OCI-LY3 (cell line): Measurements from ENCODE around the gene NCK2.

ENCODE experiments used
- H2AFZ ChIP-seq: fragments of 200-600, 300-600 bp; shearing (Covaris generic); 2 replicates; pipeline ENCODE4 v1.6.0; 2014; ENCODE audit warnings: antibody characterized with exemption, low read depth, low read length
- H3K27ac ChIP-seq: fragments of 200-600, 300-600 bp; sonication (generic); 2 replicates; pipeline ENCODE4 v1.5.1; 2014; ENCODE audit warnings: mild to moderate bottlenecking, low read length, moderate library complexity, mixed read lengths
- H3K27me3 ChIP-seq: fragments of 200-600, 300-600 bp; sonication (generic); 2 replicates; pipeline ENCODE4 v1.6.1; 2014; ENCODE audit warnings: low read depth, low read length, mixed read lengths
- H3K36me3 ChIP-seq: fragments of 200-600, 300-600 bp; sonication (generic); replicated peaks from 2 replicates; pipeline ENCODE3; 2014; ENCODE audit warnings: low read depth, low read length, mixed read lengths
- H3K4me1 ChIP-seq: fragments of 300-600, 200-600 bp; sonication (generic); 2 replicates; pipeline ENCODE4 v1.6.1; 2014; ENCODE audit warnings: low read length, mixed read lengths
- H3K4me2 ChIP-seq: fragments of 200-600, 300-600 bp; sonication (generic); 2 replicates; pipeline ENCODE4 v1.6.1; 2014; ENCODE audit warnings: low read length, mixed read lengths
- H3K4me3 ChIP-seq: fragments of 300-600, 200-600 bp; sonication (generic); 2 replicates; pipeline ENCODE4 v1.5.1; 2014; ENCODE audit warnings: antibody characterized with exemption, mild to moderate bottlenecking, low read length, moderate library complexity
- H3K79me2 ChIP-seq: fragments of 300-600, 200-600 bp; shearing (Covaris generic); 2 replicates; pipeline ENCODE4 v1.6.1; 2014; ENCODE audit warnings: mild to moderate bottlenecking, low read length, mixed read lengths
- H3K9ac ChIP-seq: fragments of 300-600, 200-600 bp; shearing (Covaris generic); 2 replicates; pipeline ENCODE4 v1.6.0; 2014; ENCODE audit warnings: mild to moderate bottlenecking, low read length, moderate library complexity
- H3K9me3 ChIP-seq: fragments of 200-600, 300-600 bp; shearing (Covaris generic); 2 replicates; pipeline ENCODE4 v1.6.1; 2014; ENCODE audit warnings: low read length, mixed read lengths; ENCODE audit not compliant: insufficient read depth
- H4K20me1 ChIP-seq: fragments of 200-600, 300-600 bp; sonication (generic); 2 replicates; pipeline ENCODE4 v1.6.1; 2016; ENCODE audit warnings: low read length, mixed read lengths; ENCODE audit not compliant: insufficient read depth
- CTCF ChIP-seq: fragments of 200-600, 300-600 bp; sonication (generic); IDR thresholded peaks from 2 replicates; pipeline ENCODE4 v1.5.1; 2014; ENCODE audit warnings: antibody characterized with exemption, low read length, low read depth
- EZH2phosphoT487 ChIP-seq: fragments of 200-600 bp; shearing (Covaris generic); IDR thresholded peaks from 2 replicates; pipeline ENCODE4 v1.6.1; 2018; ENCODE audit warnings: antibody characterized with exemption, mixed run types, low read depth

NCK2 gene

GRCh38 chr2:105753380-105753779, 8.7 kb downstream of the NCK2 start:
- H3K9ac ChIP-seq = no peak overlapping the region
- peaks cover 7% of the 10 kb centered on the region for H3K36me3 ChIP-seq
- peaks cover 40% of the 10 kb centered on the region for H3K4me1 ChIP-seq
- H4K20me1 ChIP-seq = peaks cover 90% of the 10 kb centered on the region
- H3K79me2 ChIP-seq = peaks cover 74% of the 10 kb centered on the region
- H3K4me3 ChIP-seq = no peak overlapping the region
- no peak overlapping the region for H3K27ac ChIP-seq
- TF ChIP-seq EZH2phosphoT487 (no peak), CTCF (no peak)
- H3K9me3 ChIP-seq = no peaks in the 10 kb centered on the region
- no peak overlapping the region for H2AFZ ChIP-seq
- no peaks in the 10 kb centered on the region for H3K27me3 ChIP-seq
- no peak overlapping the region for H3K4me2 ChIP-seq

DNA sequence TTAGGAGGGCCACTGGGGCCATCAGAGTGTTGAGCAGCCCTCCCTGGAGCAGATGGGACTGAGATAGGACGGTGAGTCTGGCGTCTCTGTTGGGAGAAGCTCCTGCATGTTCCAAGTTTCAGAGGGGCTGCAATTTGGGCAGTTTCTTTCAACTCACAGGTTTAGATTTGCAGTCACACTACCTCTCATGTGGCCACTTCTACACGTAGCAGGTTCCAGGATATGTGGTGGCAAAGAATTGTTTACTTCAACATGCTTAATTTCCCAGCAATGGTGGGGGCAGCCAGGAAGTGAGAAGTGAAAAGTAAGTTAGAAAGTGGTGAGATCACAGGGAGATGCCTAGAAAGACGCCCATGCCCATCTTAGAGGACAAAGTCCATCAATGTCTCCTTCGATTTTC, 9.3 kb downstream of the NCK2 start:
- no peaks in the 10 kb centered on the region for H3K9me3 ChIP-seq
- H3K9ac ChIP-seq = no peak overlapping the region
- H3K4me1 ChIP-seq = peaks cover 40% of the 10 kb centered on the region
- H4K20me1 ChIP-seq = peaks cover 90% of the 10 kb centered on the region
- peaks cover 74% of the 10 kb centered on the region for H3K79me2 ChIP-seq
- no peak overlapping the region for H3K27ac ChIP-seq
- peak overlapping the region; percentile 66 for H3K4me2 ChIP-seq
- H2AFZ ChIP-seq = no peak overlapping the region
- H3K36me3 ChIP-seq = peaks cover 7% of the 10 kb centered on the region
- H3K27me3 ChIP-seq = no peaks in the 10 kb centered on the region
- no peak overlapping the region for H3K4me3 ChIP-seq
- no peak for TF ChIP-seq CTCF
- no peak for TF ChIP-seq EZH2phosphoT487

- Histone ChIP-seq H3K27me3 (no peaks in the 10 kb centered on the region), H3K36me3 (peaks cover 2% of the 10 kb centered on the region), H4K20me1 (peaks cover 87% of the 10 kb centered on the region), H3K79me2 (peaks cover 75% of the 10 kb centered on the region), H3K4me1 (peaks cover 40% of the 10 kb centered on the region), H3K27ac (no peak overlapping the region), H3K4me2 (peak overlapping the region; percentile 66), H2AFZ (no peak overlapping the region), H3K9me3 (no peaks in the 10 kb centered on the region), H3K4me3 (peak overlapping the region; percentile 43), H3K9ac (no peak overlapping the region)
- TF ChIP-seq EZH2phosphoT487 (no peak), CTCF (no peak)
Observed at GRCh38 chr2:105754994-105755393, 10.3 kb downstream of the NCK2 start.

- Histone ChIP-seq H3K9ac (no peak overlapping the region), H3K36me3 (peaks cover 2% of the 10 kb centered on the region), H2AFZ (no peak overlapping the region), H3K9me3 (no peaks in the 10 kb centered on the region), H3K79me2 (peaks cover 74% of the 10 kb centered on the region), H3K4me2 (peak overlapping the region; percentile 66), H3K27me3 (no peaks in the 10 kb centered on the region), H3K4me3 (no peak overlapping the region), H3K27ac (no peak overlapping the region), H4K20me1 (peaks cover 87% of the 10 kb centered on the region), H3K4me1 (peaks cover 40% of the 10 kb centered on the region)
- TF ChIP-seq CTCF (no peak), EZH2phosphoT487 (no peak)
Observed at GRCh38 chr2:105755895-105756294, 11.2 kb downstream of the NCK2 start.
